Panc1 (cell line): ENCODE data around the gene THEM5.
"Not testable (repeated sequence)": the region's sequence is repeated elsewhere in the genome, so short reads cannot be mapped to it uniquely, and the experiment has no call there.

Experiments
- SIN3A ChIP-seq: IDR thresholded peaks from 2 replicates; pipeline ENCODE4 v1.6.1; 2012; ENCODE audit warnings: low read depth, mild to moderate bottlenecking, low read length, moderate library complexity, borderline replicate concordance; ENCODE audit not compliant: insufficient read depth
- TF ChIP-seq, protein P1 (sequence below): fragments of 450-650 bp; IDR thresholded peaks from 2 replicates; pipeline ENCODE4 v1.5.1; 2017; ENCODE audit warnings: mild to moderate bottlenecking

DNA sequence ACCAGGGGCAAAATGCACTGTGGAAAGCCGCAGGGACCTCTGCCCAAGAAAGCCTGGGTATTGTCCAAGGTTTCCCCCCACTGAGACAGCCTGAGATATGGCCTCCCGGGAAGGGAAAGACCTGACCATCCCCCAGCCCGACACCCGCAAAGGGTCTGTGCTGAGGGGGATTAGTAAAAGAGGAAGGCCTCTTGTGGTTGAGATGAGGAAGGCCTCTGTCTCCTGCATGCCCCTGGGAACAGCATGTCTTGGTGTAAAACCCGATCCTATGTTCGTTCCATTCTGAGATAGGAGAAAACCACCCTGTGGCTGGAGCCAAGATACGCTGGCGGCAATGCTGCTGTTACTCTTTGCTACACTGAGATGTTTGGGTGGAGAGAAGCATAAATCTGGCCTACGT, 19.3 kb upstream of the THEM5 start:
- TF ChIP-seq, protein P1, sequence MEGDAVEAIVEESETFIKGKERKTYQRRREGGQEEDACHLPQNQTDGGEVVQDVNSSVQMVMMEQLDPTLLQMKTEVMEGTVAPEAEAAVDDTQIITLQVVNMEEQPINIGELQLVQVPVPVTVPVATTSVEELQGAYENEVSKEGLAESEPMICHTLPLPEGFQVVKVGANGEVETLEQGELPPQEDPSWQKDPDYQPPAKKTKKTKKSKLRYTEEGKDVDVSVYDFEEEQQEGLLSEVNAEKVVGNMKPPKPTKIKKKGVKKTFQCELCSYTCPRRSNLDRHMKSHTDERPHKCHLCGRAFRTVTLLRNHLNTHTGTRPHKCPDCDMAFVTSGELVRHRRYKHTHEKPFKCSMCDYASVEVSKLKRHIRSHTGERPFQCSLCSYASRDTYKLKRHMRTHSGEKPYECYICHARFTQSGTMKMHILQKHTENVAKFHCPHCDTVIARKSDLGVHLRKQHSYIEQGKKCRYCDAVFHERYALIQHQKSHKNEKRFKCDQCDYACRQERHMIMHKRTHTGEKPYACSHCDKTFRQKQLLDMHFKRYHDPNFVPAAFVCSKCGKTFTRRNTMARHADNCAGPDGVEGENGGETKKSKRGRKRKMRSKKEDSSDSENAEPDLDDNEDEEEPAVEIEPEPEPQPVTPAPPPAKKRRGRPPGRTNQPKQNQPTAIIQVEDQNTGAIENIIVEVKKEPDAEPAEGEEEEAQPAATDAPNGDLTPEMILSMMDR, result not testable (repeated sequence)
- not testable (repeated sequence) for TF ChIP-seq SIN3A
